Stimulated activated naive CD8-positive, alpha-beta T cell treated with anti-CD3 and anti-CD28 coated beads, Interleukin-15, Interleukin-2, amounts not matched to agents 100 ng/mL and 50 ng/mL, for 24 hours (primary cell): ENCODE data around the gene PPP5C.
"Not testable (repeated sequence)": the region's sequence is repeated elsewhere in the genome, so short reads cannot be mapped to it uniquely, and the experiment has no call there.

Experiments
- H3K27ac Mint-ChIP-seq: one replicate; pipeline ENCODE4 v1.8.0; 2021; ENCODE audit warnings: mild to moderate bottlenecking, mixed read lengths
- H3K27me3 Mint-ChIP-seq: one replicate; pipeline ENCODE4 v1.8.0; 2021; ENCODE audit warnings: mixed read lengths
- H3K36me3 Mint-ChIP-seq: one replicate; pipeline ENCODE4 v1.8.0; 2021; ENCODE audit warnings: low read depth, mixed read lengths
- H3K4me1 Mint-ChIP-seq: one replicate; pipeline ENCODE4 v1.8.0; 2021; ENCODE audit warnings: low read depth, mixed read lengths
- H3K4me3 Mint-ChIP-seq: one replicate; pipeline ENCODE4 v1.8.0; 2021; ENCODE audit warnings: mild to moderate bottlenecking, mixed read lengths
- H3K9me3 Mint-ChIP-seq: one replicate; pipeline ENCODE4 v1.8.0; 2021; ENCODE audit warnings: mixed read lengths

PPP5C gene

DNA sequence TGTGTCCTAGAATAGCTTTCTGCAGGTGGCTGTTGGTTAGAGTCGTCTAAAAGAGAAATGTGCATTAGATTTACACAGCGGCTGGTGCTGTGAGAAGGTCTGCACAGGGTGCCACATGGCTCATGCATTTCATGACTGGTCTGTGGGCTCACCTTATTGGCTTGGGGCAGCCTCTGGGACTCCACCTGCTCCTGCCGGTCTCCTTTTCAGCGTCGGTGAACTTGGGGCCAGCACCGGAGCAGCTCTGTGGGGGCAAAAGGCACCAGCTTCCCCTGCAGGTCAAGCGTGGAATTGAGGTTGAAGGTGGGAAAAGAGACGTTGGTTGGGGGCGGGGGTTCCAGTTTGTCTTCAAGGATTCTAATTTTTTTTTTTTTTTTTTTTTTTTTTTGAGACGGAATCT lies 84.9 kb downstream of the PPP5C start:
- H3K4me1 Mint-ChIP-seq = peaks cover 26% of the 10 kb centered on the region
- peaks cover 68% of the 10 kb centered on the region for H3K27me3 Mint-ChIP-seq
- no peak overlapping the region for H3K4me3 Mint-ChIP-seq

GRCh38 chr19:46433470-46433869 lies 86.6 kb downstream of the PPP5C start:
- H3K36me3 Mint-ChIP-seq, H3K4me3 Mint-ChIP-seq, H3K27ac Mint-ChIP-seq, H3K9me3 Mint-ChIP-seq, H3K4me1 Mint-ChIP-seq: not testable (repeated sequence)
- H3K27me3 Mint-ChIP-seq = peaks cover 56% of the 10 kb centered on the region

More for the DNA sequence above, 84.9 kb downstream of the PPP5C start:
- H3K27ac Mint-ChIP-seq = no peak overlapping the region
- H3K36me3 Mint-ChIP-seq = no peaks in the 10 kb centered on the region
- H3K9me3 Mint-ChIP-seq = no peaks in the 10 kb centered on the region

GRCh38 chr19:46435009-46435408 lies 88.1 kb downstream of the PPP5C start:
- H3K9me3 Mint-ChIP-seq = no peaks in the 10 kb centered on the region
- peaks cover 40% of the 10 kb centered on the region for H3K27me3 Mint-ChIP-seq
- no peak overlapping the region for H3K27ac Mint-ChIP-seq
- H3K36me3 Mint-ChIP-seq = no peaks in the 10 kb centered on the region
- H3K4me3 Mint-ChIP-seq = no peak overlapping the region
- H3K4me1 Mint-ChIP-seq = no peaks in the 10 kb centered on the region

GRCh38 chr19:46435689-46436088 lies 88.8 kb downstream of the PPP5C start:
- not testable (repeated sequence) for H3K4me1 Mint-ChIP-seq, H3K27ac Mint-ChIP-seq, H3K4me3 Mint-ChIP-seq, H3K36me3 Mint-ChIP-seq, H3K9me3 Mint-ChIP-seq
- H3K27me3 Mint-ChIP-seq = peaks cover 34% of the 10 kb centered on the region
